Measurements from ENCODE around the gene PSMF1.

The PSMF1 gene

DNA sequence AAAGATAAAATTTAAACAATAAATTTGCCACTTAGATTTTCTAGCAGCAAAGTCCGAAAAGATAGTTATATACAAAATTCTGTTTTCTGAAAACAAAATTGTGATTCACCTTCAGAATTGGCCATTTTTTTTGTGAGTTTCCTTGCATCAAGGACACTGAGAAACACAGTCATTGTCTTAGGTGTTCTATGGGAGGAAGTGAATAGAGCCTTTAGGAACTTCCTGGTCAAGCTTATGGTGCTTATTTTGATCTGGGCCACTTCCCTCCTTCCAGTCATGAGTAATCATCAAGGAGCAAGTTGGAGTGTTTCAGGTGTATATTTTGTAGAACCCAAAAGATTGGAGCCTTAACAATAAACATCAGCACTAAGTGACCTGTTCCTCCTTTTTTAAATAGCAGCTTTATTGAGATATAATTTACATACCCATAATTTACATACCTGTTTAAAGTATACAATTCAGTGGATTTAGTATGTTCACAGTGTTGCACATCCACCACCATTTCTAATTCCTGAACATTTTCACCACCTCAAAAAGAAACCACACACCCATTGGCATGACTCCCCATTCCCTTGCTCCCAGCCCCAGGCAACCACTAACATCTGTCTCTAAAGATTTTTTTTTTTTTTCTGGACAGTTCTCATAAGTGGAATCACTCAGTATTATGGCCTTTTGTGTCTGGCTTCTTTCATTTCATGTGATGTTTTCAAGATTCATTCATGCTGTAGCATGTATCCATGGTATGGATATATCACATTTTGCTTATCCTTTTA, 48.7 kb downstream of the PSMF1 start:
- no peak for DNase-seq

DNA sequence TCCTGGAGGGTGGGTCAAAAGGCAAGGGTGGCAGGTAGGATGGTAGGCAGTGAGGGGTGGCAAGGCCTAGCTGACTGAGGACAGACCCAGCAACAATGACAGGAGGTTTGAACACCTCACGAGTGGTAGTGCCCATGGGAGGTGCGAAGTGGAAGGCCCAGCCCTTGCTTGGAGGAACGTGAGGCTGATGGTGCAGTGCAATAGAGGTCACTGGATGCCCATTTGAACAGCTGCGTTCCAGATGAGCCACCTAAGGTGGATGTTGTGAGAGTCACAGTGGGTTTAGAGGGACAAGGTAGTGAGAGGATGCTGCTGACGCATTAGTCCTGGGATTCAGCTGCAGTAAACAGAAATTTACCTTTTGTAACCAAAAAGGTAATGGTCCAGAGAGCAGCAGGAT, 50.8 kb downstream of the PSMF1 start:
- no peak for DNase-seq

DNA sequence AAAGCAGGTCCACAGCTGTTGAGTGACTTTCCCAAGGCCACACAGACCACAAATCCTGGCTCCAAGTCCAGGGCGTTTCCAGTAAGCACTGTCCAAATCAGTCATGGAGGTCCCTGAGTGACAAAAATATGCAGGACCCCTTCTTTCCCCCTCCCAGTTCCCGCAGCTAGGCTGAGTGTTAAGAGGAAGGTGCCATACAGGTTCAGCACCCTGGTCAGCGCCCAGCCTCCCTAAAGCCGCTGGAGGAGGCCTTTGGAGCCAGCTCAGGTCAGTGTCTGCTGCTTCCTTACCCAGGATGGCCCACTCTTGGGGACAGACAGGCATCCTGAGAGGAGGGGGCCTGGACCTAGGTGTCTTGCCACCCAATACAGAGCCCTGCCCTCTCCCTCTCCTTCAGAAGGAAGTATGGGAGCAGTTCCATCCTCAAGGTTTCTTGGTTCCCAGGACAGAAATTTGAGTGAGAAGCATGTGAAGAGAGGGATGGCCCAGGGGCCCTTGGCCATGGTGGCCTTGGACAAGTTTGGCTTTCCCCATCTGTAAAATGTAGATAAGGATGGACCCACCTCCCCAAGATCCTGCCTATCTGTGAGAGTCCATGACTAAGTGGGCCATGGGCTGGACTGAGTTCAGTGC, 53.2 kb downstream of the PSMF1 start:
- DNase-seq: no peak

- no peak for DNase-seq
These were observed 55.3 kb downstream of the PSMF1 start for GRCh38 chr20:1173698-1174097.

- no peak for DNase-seq
These were observed 56.4 kb downstream of the PSMF1 start for GRCh38 chr20:1174787-1175186.

GRCh38 chr20:1177680-1178079, 59.3 kb downstream of the PSMF1 start:
- DNase-seq: no peak

DNA sequence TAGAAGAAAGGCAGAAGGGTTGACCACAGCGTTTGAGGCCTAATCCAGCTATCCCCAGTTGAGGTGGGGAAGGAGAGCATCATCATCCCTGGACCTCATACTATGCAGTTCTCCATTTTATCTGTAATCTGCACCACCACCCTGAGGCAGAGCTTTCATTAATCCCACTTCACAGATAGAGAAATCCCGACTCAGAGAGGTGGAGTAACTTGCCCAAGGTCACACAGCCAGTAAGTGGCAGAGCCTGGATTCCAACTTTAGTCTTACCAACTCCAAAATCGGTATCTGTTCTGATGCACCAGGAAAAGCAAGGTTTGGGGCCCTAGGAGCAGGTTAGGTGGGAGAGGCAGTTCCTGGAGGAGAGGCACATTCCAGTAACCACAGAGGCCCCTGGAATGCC, 59.7 kb downstream of the PSMF1 start:
- DNase-seq: no peak

GRCh38 chr20:1178623-1179022, 60.2 kb downstream of the PSMF1 start:
- no peak for DNase-seq

GRCh38 chr20:1180949-1181348, 62.5 kb downstream of the PSMF1 start:
- DNase-seq: no peak

DNA sequence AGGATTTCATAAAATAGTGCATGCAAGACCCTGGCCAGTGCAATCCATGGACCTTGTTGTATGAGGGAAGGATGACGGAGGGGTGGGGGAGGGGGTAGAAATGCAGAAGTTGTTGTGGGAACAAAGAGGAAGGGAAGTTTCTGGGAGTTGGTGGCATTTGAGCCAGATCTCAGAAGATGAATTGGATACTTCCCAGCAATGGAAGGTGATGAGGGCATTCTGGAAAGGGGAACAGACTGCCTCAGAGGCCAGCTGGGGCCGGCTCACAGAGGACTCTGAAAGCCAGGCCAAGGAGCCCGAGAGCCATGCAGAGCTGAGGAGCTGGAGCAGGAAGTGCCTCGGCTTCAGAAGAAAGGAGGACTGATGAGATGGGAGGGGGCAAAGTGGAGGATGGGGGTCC, 63.7 kb downstream of the PSMF1 start:
- DNase-seq: no peak

- no peak for DNase-seq
These were observed 64.8 kb downstream of the PSMF1 start for GRCh38 chr20:1183153-1183552.

DNA sequence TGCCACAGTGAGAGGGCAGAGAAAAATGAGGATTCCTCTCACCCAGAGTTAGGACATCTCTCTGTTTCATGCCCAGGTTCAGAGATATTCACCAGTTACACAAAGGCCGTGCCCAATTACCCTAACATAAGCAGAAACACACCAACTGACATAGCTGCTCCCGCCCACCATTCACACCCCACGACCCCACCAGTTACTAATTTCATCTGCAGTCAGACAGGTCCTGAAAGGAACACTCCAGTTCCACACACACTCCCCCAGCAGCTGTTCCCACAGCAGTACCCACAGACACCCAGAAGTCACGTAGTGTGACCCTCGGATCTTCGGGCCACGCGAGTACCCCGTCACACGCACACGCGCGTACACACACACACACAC, 65.8 kb downstream of the PSMF1 start:
- DNase-seq: no peak

DNA sequence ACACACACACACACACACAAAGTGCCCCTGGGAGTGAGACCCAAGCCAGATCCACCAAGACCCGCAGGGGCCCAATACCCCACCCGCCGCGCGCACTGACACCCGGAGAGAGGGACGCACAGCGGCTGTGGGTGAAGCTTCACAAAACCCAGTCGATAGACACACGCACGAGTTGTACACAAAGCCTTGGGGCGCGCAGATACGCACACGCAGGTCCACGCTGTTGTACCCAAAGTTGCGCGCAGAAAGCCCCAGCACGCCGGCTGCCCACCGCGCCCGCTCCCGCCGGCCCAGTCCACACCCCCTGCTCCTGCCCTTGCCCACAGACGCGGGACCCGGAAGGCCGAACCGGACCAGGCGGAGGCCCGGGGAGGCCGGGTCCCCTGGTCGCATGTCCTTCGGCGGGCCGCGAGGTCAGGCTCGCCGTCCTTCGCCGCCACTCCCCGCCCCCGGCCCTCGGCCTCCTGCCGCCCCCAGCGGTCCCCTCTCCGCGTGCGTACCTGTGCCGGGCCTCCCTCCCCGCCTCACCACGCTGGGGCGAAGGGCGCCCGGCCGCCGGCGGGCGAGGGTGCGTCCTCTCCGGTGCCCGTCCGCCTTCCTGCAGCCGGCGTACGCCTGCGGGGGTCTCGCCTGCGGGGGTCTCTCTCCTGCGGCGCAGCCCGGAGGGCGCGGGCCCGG, 66.4 kb downstream of the PSMF1 start, which contains the start of gene TMEM74B:
TSS of gene TMEM74B (minus strand) at position 344 of the 678 bp plus-strand sequence. CDS start 1,180 bp downstream, outside the sequence.
- DNase-seq: no peak

GRCh38 chr20:1185316-1185741, 66.9 kb downstream of the PSMF1 start:
- no peak for DNase-seq

- no peak for DNase-seq
These were observed 67.5 kb downstream of the PSMF1 start for GRCh38 chr20:1185790-1186334.

DNA sequence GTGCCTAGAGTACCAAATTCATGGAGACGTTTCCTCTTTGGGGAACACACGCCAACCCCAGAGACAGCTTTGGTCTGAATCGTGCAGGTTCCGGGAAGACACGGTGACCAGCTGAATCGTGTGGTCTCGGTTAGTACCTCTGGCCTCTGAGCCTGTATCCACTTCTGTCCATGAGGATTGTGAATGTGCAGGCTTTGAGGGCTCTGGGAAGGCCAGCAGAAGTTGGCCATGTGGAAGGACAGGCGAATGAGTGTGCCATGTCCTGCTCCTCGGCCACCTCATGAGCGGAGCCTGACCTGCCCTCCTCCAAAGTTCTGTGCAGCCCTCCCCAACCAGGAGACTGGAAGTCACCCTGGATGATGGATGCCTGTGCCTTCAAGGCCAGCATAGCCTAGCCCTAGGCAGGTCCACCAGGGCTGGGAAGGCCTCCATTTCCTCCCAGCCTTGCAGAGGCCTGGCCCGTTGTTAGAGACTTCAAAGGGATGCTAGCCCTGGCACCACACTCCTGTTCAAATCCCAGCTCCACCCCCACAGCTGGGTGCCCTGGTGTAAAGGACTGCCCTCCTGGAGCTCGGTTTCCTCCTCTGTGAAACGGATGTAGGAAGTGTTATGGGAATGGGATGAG, 68.1 kb downstream of the PSMF1 start:
- no peak for DNase-seq

DNA sequence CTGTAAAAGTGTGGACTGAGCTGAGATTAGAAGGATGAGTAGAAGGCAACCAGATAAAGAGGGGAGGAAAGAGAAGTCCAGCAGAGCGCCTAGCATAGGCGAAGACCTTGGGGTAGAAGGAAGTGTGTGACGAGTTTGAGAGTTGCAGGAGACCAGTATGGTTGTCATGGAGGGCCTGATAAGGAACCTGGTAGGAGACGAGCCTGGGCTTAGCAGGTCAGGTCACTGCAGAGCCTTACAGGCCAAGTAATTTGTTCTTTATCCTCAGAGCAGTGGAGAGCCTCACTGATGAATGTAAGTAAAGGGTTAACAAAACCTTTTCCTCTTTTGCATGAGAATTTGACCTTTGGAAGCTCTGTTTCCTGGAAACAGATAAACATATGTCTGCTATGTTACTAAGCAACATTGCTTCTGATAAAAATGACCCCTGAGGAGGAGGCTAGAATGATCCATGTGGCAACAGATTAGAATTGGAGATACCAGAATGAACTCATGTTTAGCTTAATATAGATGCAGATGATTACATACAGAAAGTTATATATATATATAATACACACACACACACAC, 69.3 kb downstream of the PSMF1 start:
- no peak for DNase-seq

- DNase-seq: no peak
These were observed 69.9 kb downstream of the PSMF1 start for GRCh38 chr20:1188347-1188746.

DNA sequence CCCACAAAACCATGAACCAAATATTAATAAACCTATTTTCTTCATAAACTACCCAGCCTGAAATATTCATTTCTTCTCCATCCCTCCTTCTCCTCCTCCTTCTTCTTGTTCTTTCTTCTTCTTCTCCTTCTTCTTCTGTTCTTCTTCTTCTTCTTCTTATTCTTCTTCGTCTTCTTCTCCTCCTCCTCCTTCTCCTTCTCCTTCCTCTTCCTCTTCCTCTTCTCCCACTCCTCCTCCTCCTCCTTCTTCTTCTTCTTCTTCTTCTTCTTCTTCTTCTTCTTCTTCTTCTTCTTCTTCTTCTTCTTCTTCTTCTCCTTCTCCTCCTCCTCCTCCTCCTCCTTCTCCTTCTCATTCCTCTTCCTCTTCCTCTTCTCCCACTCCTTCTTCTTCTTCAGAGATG, 71.4 kb downstream of the PSMF1 start:
- no peak for DNase-seq

DNA sequence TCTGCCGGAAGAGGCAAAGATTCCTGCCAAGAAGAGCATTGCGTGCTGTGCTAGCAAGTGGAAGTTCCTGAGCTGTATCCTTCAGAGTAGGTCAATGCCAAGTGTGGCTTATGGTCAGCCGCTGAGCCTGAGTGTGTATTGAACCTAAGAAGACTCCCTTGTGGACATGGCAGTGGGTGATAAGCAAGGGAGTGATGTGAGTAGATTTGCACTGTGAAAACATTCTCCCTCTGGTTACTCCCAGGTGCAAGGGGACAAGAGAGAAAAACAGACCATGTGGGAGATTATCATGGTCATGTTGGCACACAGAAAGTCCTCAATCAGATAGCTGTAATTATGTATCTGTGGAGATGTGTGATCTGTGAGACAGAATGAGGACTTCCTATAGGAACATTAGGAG, 72.4 kb downstream of the PSMF1 start:
- no peak for DNase-seq

DNA sequence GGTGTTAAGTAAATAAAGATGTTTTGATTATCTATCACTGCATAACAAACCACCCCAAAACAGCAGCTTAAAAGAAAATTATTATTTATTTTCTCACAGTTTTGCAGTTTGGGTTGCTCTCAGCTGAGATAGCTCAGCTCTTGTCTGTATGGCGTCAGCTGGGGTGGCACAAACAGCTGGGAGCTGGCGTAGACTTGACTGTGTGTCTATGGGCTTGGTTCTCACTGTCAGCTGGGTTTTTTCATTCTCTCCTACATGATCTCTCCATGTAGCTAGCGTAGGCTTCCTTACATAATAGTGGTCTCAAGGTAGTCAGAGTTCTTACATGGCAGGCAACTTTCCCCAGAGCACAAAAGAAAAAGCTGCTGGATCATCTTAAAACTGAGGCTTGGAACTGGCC, 72.9 kb downstream of the PSMF1 start:
- DNase-seq: no peak

- no peak for DNase-seq
These were observed 76.8 kb downstream of the PSMF1 start for GRCh38 chr20:1195226-1195625.

DNA sequence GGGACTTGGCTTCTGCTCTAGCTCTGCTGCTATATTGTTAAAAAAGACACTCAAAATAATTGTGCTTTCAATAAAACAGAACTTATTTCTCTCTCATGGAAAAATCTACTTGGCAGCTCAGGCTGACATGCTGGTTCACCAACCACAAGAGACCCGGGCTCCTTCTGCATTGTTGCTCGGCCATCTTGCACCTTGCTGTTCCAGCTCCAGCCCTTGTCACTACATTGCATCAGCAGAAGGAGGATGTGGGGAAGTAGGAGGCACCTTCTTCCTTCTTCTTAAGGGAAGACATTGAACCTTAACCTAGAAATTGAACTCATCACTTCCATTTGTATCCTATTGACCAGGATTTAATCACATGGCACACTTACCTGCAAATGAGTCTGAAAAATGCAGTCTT, 78.2 kb downstream of the PSMF1 start:
- DNase-seq: no peak

All from NCI-H1092 treated with DMSO at 0.1 percent for 48 hours (cell line).